Upper lobe of left lung (tissue), 4 donors: Measurements from ENCODE around the gene CBLN4.

Experiments used
- EP300 ChIP-seq, 4 donors: sonication (generic); formaldehyde crosslinking; IDR thresholded peaks; one replicate each; pipeline ENCODE4 v1.5.1; 2017; ENCODE audit warnings: antibody characterized with exemption in 4 of 4, control low read depth in 2 of 4
- POLR2A ChIP-seq, 4 donors: fragments of 450-650 bp; IDR thresholded peaks; one replicate each; pipeline ENCODE4 v1.5.1; 2016 to 2017; ENCODE audit warnings: antibody characterized with exemption in 4 of 4, mild to moderate bottlenecking in 2 of 4
- POLR2AphosphoS5 ChIP-seq, 2 donors: sonication (generic); formaldehyde crosslinking; IDR thresholded peaks; one replicate each; pipeline ENCODE4 v1.5.1; 2017; ENCODE audit warnings: antibody characterized with exemption in 2 of 2
- TF ChIP-seq, protein P1 (sequence below), 6 experiments: fragments of 450-650 bp in 4 of 6; fragments of 200-600 bp in 2 of 6; sonication (generic) in 2 of 6; IDR thresholded peaks; one replicate each; pipeline ENCODE4 v1.5.1; 2016 to 2019; ENCODE audit warnings: antibody characterized with exemption in 6 of 6

DNA sequence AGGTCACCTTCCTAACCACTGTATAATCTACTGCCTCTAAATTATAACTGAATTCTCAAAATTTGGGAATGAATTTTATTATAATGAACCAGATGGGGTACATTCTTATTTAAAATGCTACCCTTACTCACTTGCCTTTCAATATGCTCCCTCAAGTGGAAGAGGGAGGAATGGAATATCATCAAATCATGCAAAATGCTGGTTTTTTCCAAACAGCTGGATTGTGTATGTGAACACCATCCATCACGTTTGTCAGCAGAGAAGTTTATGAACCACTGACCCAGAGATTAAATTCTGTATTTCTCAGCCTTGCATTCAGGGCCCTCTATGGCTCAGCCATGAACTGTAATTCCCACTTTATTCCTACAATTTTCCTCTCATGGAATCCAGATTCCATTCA, 40.5 kb downstream of the CBLN4 start:
- TF ChIP-seq, protein P1, sequence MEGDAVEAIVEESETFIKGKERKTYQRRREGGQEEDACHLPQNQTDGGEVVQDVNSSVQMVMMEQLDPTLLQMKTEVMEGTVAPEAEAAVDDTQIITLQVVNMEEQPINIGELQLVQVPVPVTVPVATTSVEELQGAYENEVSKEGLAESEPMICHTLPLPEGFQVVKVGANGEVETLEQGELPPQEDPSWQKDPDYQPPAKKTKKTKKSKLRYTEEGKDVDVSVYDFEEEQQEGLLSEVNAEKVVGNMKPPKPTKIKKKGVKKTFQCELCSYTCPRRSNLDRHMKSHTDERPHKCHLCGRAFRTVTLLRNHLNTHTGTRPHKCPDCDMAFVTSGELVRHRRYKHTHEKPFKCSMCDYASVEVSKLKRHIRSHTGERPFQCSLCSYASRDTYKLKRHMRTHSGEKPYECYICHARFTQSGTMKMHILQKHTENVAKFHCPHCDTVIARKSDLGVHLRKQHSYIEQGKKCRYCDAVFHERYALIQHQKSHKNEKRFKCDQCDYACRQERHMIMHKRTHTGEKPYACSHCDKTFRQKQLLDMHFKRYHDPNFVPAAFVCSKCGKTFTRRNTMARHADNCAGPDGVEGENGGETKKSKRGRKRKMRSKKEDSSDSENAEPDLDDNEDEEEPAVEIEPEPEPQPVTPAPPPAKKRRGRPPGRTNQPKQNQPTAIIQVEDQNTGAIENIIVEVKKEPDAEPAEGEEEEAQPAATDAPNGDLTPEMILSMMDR (IDR thresholded peaks at IDR 0.05): no peak
- TF ChIP-seq POLR2A (IDR thresholded peaks at IDR 0.05): no peak
- no peak for TF ChIP-seq EP300 (IDR thresholded peaks at IDR 0.05)
- no peak for TF ChIP-seq POLR2AphosphoS5 (IDR thresholded peaks at IDR 0.05)
